Tibial nerve (tissue), 4 donors: Measurements from ENCODE around the gene CAMK2B. TPM values are rescaled to one million over a fixed set of nuclear protein-coding genes. Genes with fewer than 3 reads are reported as not detected.
A peak's percentile ranks its signal among the peaks of the same experiment; 100 is the strongest.

ENCODE experiments used
- DNase-seq, 2 donors: peaks; one replicate each; pipeline ENCODE4 v3.0.0-alpha.2; 2019; ENCODE audit warnings: low spot score in 2 of 2
- H3K27ac ChIP-seq, 4 donors: fragments of 200-600 bp; sonication (generic) in 3 of 4; one replicate each; pipeline ENCODE4 v1.5.1; 2017 to 2019; ENCODE audit warnings: mild to moderate bottlenecking in 1 of 4
- H3K27me3 ChIP-seq, 2 donors: fragments of 200-600 bp; sonication (generic) in 1 of 2; one replicate each; pipeline versions ENCODE4 v1.5.1 to v1.6.0; 2017 to 2019
- H3K36me3 ChIP-seq, 3 donors: fragments of 200-600 bp; sonication (generic); one replicate each; pipeline ENCODE4 v1.5.1; 2018 to 2019
- H3K4me1 ChIP-seq, 4 donors: fragments of 200-600 bp; sonication (generic) in 3 of 4; one replicate each; pipeline ENCODE4 v1.5.1; 2017 to 2019
- H3K4me3 ChIP-seq, 4 donors: fragments of 200-600 bp; sonication (generic) in 3 of 4; one replicate each; pipeline ENCODE4 v1.5.1; 2017 to 2019; ENCODE audit warnings: mild to moderate bottlenecking in 1 of 4, moderate library complexity in 1 of 4
- H3K9me3 ChIP-seq, 4 donors: fragments of 200-600 bp; sonication (generic) in 3 of 4; one replicate each; pipeline ENCODE4 v1.5.1; 2017 to 2019
- EP300 ChIP-seq, 2 donors: sonication (generic); formaldehyde crosslinking; IDR thresholded peaks; one replicate each; pipeline ENCODE4 v1.6.1; 2017; ENCODE audit warnings: antibody characterized with exemption in 2 of 2, mild to moderate bottlenecking in 1 of 2
- POLR2A ChIP-seq, 2 donors: fragments of 450-650 bp; IDR thresholded peaks; one replicate each; pipeline ENCODE4 v1.6.1; 2017; ENCODE audit warnings: antibody characterized with exemption in 2 of 2, mild to moderate bottlenecking in 2 of 2, moderate library complexity in 2 of 2
- WGBS, 2 donors: methylation state at CpG; one replicate each; pipeline ENCODE4 v1.1.5; 2018; 5-methylcytosine and 5-hydroxymethylcytosine counted together
- total RNA-seq, 4 donors: library from RNA; depleted of rRNA; stranded (reverse); fragments of >200 nt; gene quantifications; one replicate each; pipeline ENCODE4 v1.1.0, GENCODE V29; 2016
- TF ChIP-seq, protein P1 (sequence below), 5 experiments: fragments of 200-600 bp in 3 of 5; fragments of 450-650 bp in 2 of 5; sonication (generic) in 3 of 5; IDR thresholded peaks; one replicate each; pipeline ENCODE4 v1.5.1; 2016 to 2019; ENCODE audit warnings: antibody characterized with exemption in 5 of 5, mild to moderate bottlenecking in 3 of 5, moderate library complexity in 2 of 5

CAMK2B gene
- total RNA-seq, 4 donors from 2014 or later = 9.0 to 14.7 (median 10.9) TPM

DNA sequence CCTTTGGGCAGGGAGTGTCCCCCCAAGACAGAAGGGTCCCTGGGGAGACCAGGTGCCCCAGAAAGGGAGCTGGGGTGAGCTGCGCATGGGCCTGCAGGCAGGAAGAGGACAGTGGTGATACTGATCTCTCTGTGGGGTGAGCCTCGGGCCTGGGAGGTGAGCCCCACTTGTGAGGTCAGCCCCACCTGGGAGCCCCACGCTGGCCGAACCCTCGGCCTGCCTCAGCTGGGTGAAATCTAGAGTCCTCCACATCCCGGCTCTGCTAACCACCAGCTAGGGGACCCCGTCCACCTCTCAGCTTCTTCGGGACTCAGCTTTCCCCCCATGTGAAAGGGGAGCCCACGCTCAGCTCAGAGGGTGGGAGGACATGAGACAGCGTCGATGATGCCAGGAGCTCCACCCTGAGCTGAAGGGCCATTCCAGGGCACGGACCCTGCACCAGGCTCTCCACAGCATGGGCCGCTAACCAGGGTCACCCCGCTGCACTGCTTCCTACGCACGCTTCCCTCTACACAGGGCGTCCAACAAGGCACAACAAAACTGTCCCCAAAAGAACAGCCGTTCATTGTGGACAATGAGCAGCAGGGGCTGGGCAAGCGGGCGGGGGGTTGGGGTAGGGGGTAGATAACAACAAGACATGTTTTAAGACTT lies 48.7 kb downstream of the CAMK2B start:
- Histone ChIP-seq H3K27ac (peak overlapping the region in 3 of 4 donors; percentile 37 to 80 (median 64)), H3K36me3 (no peaks in the 10 kb centered on the region), H3K9me3 (no peaks in the 10 kb centered on the region), H3K4me3 (no peak overlapping the region), H3K27me3 (no peaks in the 10 kb centered on the region), H3K4me1 (peaks cover 0 to 30% (median 5%) of the 10 kb centered on the region in 4 donors)
- WGBS, 2 donors = 57 to 74% methylated on average over 16 to 20 of the region's 20 CpGs
- TF ChIP-seq EP300 (IDR thresholded peaks at IDR 0.05) = no peak
- TF ChIP-seq, protein P1, sequence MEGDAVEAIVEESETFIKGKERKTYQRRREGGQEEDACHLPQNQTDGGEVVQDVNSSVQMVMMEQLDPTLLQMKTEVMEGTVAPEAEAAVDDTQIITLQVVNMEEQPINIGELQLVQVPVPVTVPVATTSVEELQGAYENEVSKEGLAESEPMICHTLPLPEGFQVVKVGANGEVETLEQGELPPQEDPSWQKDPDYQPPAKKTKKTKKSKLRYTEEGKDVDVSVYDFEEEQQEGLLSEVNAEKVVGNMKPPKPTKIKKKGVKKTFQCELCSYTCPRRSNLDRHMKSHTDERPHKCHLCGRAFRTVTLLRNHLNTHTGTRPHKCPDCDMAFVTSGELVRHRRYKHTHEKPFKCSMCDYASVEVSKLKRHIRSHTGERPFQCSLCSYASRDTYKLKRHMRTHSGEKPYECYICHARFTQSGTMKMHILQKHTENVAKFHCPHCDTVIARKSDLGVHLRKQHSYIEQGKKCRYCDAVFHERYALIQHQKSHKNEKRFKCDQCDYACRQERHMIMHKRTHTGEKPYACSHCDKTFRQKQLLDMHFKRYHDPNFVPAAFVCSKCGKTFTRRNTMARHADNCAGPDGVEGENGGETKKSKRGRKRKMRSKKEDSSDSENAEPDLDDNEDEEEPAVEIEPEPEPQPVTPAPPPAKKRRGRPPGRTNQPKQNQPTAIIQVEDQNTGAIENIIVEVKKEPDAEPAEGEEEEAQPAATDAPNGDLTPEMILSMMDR (IDR thresholded peaks at IDR 0.05) = no peak
- TF ChIP-seq POLR2A (IDR thresholded peaks at IDR 0.05) = no peak
- no peak for DNase-seq

DNA sequence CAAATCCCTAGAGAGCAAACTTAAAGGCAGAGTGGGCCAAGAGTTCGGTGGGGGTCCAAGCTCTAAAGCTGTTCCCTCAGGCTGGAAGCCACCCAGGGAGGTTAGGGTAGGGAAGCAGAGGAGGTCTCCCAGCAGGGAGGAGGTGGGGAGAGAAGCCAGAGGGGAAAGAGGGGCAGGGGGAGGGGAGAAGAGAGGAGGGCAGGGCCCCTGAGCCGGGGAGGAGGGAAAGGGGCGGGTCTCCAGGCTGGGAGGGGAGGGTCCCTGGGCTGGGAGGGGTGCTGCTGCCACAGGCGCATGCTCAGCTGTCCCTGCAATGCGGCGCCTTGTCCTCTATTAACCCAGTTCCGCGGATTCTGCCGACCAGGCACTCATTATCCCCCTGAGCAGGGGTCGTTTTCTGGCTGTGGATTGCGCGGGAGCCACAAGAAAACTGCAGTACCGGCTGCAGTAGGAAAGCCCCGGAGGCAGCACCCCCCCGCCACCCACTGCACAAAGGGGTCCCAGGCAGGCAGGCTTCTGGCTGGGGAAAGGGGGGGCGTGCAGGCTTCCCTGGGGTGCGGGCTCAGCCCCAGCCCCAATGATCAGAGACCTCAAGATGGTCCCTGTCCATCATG lies 49.3 kb downstream of the CAMK2B start:
- Histone ChIP-seq H3K36me3 (no peaks in the 10 kb centered on the region), H3K4me3 (no peak overlapping the region), H3K27me3 (no peaks in the 10 kb centered on the region), H3K4me1 (peaks cover 0 to 28% (median 5%) of the 10 kb centered on the region in 4 donors), H3K27ac (peak overlapping the region in 2 of 4 donors; percentile 64 to 80), H3K9me3 (no peaks in the 10 kb centered on the region)
- DNase-seq = no peak
- WGBS, 2 donors = 8 to 11% methylated on average over 8 to 12 of the region's 17 CpGs
- TF ChIP-seq EP300 (IDR thresholded peaks at IDR 0.05) (no peak), POLR2A (IDR thresholded peaks at IDR 0.05) (no peak)
- TF ChIP-seq, protein P1 (IDR thresholded peaks at IDR 0.05) = no peak

DNA sequence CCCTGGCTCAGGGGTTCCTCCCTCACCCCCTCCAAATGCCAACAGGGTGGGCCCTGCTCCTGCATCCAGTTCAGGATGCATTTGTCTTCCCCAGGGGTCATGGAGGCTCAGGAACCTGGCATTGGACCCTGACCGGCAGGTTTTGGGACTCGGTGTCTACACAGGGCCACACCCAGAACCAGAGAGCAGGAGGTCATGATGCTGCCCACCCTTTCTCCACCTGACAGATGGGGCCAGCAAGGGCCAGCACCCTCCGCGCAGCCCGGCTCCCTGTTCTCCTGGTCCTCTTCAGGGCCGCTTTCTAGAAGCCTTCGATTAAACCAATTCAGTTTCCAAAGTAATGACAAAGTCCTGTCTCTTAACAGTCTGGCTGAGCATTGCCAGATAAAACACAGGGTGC lies 50.2 kb downstream of the CAMK2B start:
- TF ChIP-seq POLR2A (IDR thresholded peaks at IDR 0.05) = no peak
- no peak for TF ChIP-seq EP300 (IDR thresholded peaks at IDR 0.05)
- TF ChIP-seq, protein P1 (IDR thresholded peaks at IDR 0.05) = no peak
- Histone ChIP-seq H3K9me3 (no peaks in the 10 kb centered on the region), H3K27ac (peak overlapping the region in 1 of 4 donors; percentile 80), H3K4me1 (peaks cover 0 to 28% (median 5%) of the 10 kb centered on the region in 4 donors), H3K27me3 (no peaks in the 10 kb centered on the region), H3K4me3 (no peak overlapping the region), H3K36me3 (no peaks in the 10 kb centered on the region)
- DNase-seq = no peak
- WGBS, 2 donors = 84 to 87% methylated on average over 5 to 7 of the region's 7 CpGs

DNA sequence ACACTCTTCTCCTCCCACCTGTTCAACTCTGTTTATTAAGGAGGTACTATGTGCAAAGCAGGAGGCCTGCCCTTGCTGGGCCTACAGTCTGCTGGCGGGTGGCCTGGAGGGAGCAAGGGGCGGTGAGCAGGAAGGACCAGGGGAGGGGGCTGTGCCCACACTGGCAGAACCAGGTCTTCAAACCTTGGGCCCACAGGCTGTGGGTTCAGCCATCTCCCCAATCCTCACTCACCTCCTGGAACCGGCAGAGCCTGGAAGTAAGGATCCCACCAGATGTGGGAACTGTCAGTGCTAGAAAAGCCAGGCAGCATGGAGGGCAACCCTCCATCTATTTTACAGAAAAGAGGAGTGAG lies 50.8 kb downstream of the CAMK2B start:
- Histone ChIP-seq H3K4me1 (peaks cover 0 to 28% (median 5%) of the 10 kb centered on the region in 4 donors), H3K36me3 (no peaks in the 10 kb centered on the region), H3K27me3 (no peaks in the 10 kb centered on the region), H3K27ac (no peak overlapping the region), H3K4me3 (no peak overlapping the region), H3K9me3 (no peaks in the 10 kb centered on the region)
- TF ChIP-seq EP300 (IDR thresholded peaks at IDR 0.05) = no peak
- TF ChIP-seq POLR2A (IDR thresholded peaks at IDR 0.05) = no peak
- TF ChIP-seq, protein P1 (IDR thresholded peaks at IDR 0.05) = no peak
- 90 to 93% methylated on average over 3 of the region's 3 CpGs for WGBS, 2 donors
- DNase-seq = no peak
